Frontal cortex (tissue), 4 donors: ENCODE data around the gene KRTAP25-1. TPM values are rescaled to one million over a fixed set of nuclear protein-coding genes. Genes with fewer than 3 reads are reported as not detected.

Experiments used
- DNase-seq, 2 donors: peaks; one replicate each; pipeline ENCODE4 v3.0.0; 2012; ENCODE audit warnings: low spot score in 2 of 2
- FAIRE-seq: peaks from 2 replicates; lab custom pipeline; 2012; peaks lifted over from hg19 to GRCh38; lab: Jason Lieb, UNC
- total RNA-seq: library from RNA; depleted of rRNA; stranded (reverse); fragments of >200 nt; gene quantifications from one replicate; pipeline ENCODE4 v1.2.3, GENCODE V29; 2014
- donor health status: control.
- donor health status: control.
- donor health status: control.

Gene KRTAP25-1
- total RNA-seq, 1 donor from 2014 or later, result not detected

GRCh38 chr21:30255679-30256078 is 33.6 kb downstream of the KRTAP25-1 start:
- FAIRE-seq, result no peak
- DNase-seq, result no peak

GRCh38 chr21:30251781-30252180 is 37.5 kb downstream of the KRTAP25-1 start:
- DNase-seq, result no peak
- FAIRE-seq, result no peak

GRCh38 chr21:30249936-30250335 is 39.4 kb downstream of the KRTAP25-1 start:
- no peak for FAIRE-seq

GRCh38 chr21:30248844-30249243 is 40.5 kb downstream of the KRTAP25-1 start:
- no peak for FAIRE-seq
- no peak for DNase-seq

More at GRCh38 chr21:30249936-30250335, 39.4 kb downstream of the KRTAP25-1 start:
- no peak for DNase-seq

- no peak for FAIRE-seq
- no peak for DNase-seq
Measured at GRCh38 chr21:30245061-30245460, 44.3 kb downstream of the KRTAP25-1 start.

GRCh38 chr21:30243691-30244090 is 45.6 kb downstream of the KRTAP25-1 start:
- FAIRE-seq (no peak), DNase-seq (no peak)

GRCh38 chr21:30240661-30241060 is 48.7 kb downstream of the KRTAP25-1 start:
- DNase-seq, result no peak
- no peak for FAIRE-seq

Other genes starting within 250 kb of the KRTAP25-1 start
- not detected for gene CLDN17, start 122.7 kb downstream of the KRTAP25-1 start, total RNA-seq
- not detected for gene CLDN8, start 73.4 kb downstream of the KRTAP25-1 start, total RNA-seq
- gene KRTAP24-1, start 6.6 kb downstream of the KRTAP25-1 start, total RNA-seq, result not detected
- not detected for gene KRTAP26-1, start 30.8 kb upstream of the KRTAP25-1 start, total RNA-seq
- gene KRTAP27-1, start 48.2 kb upstream of the KRTAP25-1 start, total RNA-seq, result not detected
- gene KRTAP23-1, start 59.1 kb upstream of the KRTAP25-1 start, total RNA-seq, result not detected
- not detected for gene KRTAP13-2, start 82.8 kb upstream of the KRTAP25-1 start, total RNA-seq
- gene KRTAP13-1, start 106.5 kb upstream of the KRTAP25-1 start, total RNA-seq, result not detected
- not detected for gene KRTAP13-3, start 136.4 kb upstream of the KRTAP25-1 start, total RNA-seq
- gene KRTAP13-4, start 140.7 kb upstream of the KRTAP25-1 start, total RNA-seq, result not detected
- not detected for gene KRTAP15-1, start 150.8 kb upstream of the KRTAP25-1 start, total RNA-seq
- not detected for gene KRTAP19-1, start 190.9 kb upstream of the KRTAP25-1 start, total RNA-seq
- not detected for gene KRTAP19-2, start 197.9 kb upstream of the KRTAP25-1 start, total RNA-seq
- gene KRTAP19-3, start 202.5 kb upstream of the KRTAP25-1 start, total RNA-seq, result not detected
- not detected for gene KRTAP19-4, start 207.7 kb upstream of the KRTAP25-1 start, total RNA-seq
- gene KRTAP19-5, start 212.6 kb upstream of the KRTAP25-1 start, total RNA-seq, result not detected